NT2/D1 (cell line): ENCODE data around the gene BTG4.

Experiments
- SUZ12 ChIP-seq: IDR thresholded peaks from 2 replicates; pipeline ENCODE4 v1.6.1; 2011; ENCODE audit not compliant: insufficient read length, insufficient read depth; ENCODE audit errors: extremely low read depth
- ZNF274 ChIP-seq: IDR thresholded peaks from 2 replicates; pipeline ENCODE4 v1.6.1; 2011; ENCODE audit warnings: mild to moderate bottlenecking, low read depth, low read length

DNA sequence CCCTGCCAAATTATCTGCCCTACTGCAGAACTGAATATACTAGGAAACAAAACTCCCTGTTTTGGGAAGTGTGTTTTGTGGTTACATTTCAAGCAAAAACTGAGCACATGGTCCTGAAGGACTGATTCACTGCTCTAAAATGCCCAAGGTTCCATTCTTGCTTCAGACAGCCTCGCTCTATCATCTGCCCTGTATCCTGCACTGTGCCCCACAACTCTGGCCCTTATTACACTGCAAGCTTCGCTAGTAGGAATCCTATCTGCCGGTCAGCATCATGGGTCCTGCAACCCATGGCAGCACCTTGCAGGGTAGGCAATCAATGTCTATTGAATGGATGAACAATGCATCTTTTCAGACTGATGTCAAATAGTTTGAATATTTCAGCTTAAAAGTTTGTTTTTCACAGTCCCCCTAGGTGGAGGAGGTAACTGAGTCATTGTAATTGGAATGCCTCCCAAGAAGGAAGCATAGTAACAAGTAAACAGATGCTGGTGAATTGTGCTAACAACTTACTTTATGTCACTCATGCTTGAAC is 49.7 kb upstream of the BTG4 start:
- TF ChIP-seq ZNF274 (no peak), SUZ12 (no peak)
